Measurements from ENCODE around the gene THRB. TPM values are rescaled to one million over a fixed set of nuclear protein-coding genes. Genes with fewer than 3 reads are reported as not detected.

THRB gene
- total and polyA plus RNA-seq, 2 donors (not counting 3 experiments of a cell fraction or from before 2014, with no cell fraction given): 0.06 TPM; not detected in 1

DNA sequence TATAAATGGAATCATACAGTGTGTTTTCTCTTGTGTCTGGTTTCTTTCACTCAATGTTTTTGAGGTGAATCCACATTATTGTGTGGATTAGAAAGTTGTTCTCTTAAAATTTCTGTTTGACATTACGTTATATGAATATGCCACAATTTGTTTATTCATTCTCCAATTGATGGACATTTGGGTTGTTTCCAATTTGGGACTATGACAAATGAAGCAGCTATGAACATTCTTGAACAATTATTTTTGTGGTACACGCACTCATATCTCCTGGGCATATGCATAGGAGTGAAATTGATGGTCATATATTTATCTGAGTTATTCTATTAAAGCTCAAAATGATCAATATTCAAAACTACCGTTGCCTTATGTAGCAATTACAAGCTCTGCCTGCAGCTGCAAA is 5.3 kb upstream of the THRB start:
- Histone ChIP-seq H3K9me3 (replicated peaks; ENCODE audit: control insufficient read depth, insufficient read depth, low read length) (no peaks in the 10 kb centered on the region), H4K20me1 (replicated peaks; ENCODE audit: control insufficient read depth, extremely low read depth, insufficient read depth, low read length) (no peaks in the 10 kb centered on the region), H3K4me2 (ENCODE audit: insufficient read depth, low read length) (no peak overlapping the region), H3K9me1 (replicated peaks; ENCODE audit: control insufficient read depth, extremely low read depth, insufficient read depth, low read length) (no peaks in the 10 kb centered on the region), H3K4me1 (ENCODE audit: control insufficient read depth, extremely low read depth, insufficient read depth, low read length) (peaks cover 2% of the 10 kb centered on the region), H3K36me3 (ENCODE audit: control insufficient read depth in 2 of 2, extremely low read depth in 1 of 2, insufficient read depth in 2 of 2, low read length in 2 of 2) (no peaks in the 10 kb centered on the region), H3K9ac (replicated peaks; ENCODE audit: extremely low read depth, insufficient read depth, low read length) (no peak overlapping the region), H3K27me3 (ENCODE audit: control insufficient read depth in 2 of 2, insufficient read depth in 2 of 2, low read length in 2 of 2) (no peaks in the 10 kb centered on the region), H3K27ac (ENCODE audit: insufficient read depth, low read depth, low read length) (no peak overlapping the region), H2AFZ (ENCODE audit: low read depth, low read length) (no peak overlapping the region), H3K4me3 (replicated peaks in 1 of 3; ENCODE audit: insufficient read depth in 1 of 3, low read depth in 1 of 3, low read length in 3 of 3) (no peak overlapping the region), H3K79me2 (ENCODE audit: control insufficient read depth, insufficient read depth, low read length) (no peaks in the 10 kb centered on the region)
- DNase-seq (ENCODE audit: low read depth, low spot score) (no peak), FAIRE-seq (no peak)
- CTCF ChIA-PET: interaction anchor here (1.3 kb wide), 1 partner anchor 26 kb away, joined by 3 read pairs; no protein-coding TSS in a partner anchor
- POLR2A ChIA-PET: no interaction called here
- no TSS peak for BruUV-seq (replicated peaks)
- intact Hi-C loops (cut with micrococcal nuclease) (loop anchor here (5.0 kb wide), 3 partner anchors 182 to 313 kb away; no protein-coding TSS in a partner anchor), dilution Hi-C loops (cut with MboI; ENCODE audit: extremely low pct_ligation_motif_present, low sequenced_read_pairs) (no loop called here)
- TF ChIP-seq POLR2A (IDR thresholded peaks at IDR 0.05; ENCODE audit: low read depth, low read length): no peak
- TF ChIP-seq, protein P1, sequence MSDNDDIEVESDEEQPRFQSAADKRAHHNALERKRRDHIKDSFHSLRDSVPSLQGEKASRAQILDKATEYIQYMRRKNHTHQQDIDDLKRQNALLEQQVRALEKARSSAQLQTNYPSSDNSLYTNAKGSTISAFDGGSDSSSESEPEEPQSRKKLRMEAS (IDR thresholded peaks at IDR 0.05; ENCODE audit: insufficient read depth, insufficient read length): no peak

- Histone ChIP-seq H3K9ac (replicated peaks; ENCODE audit: extremely low read depth, insufficient read depth, low read length) (no peak overlapping the region), H4K20me1 (replicated peaks; ENCODE audit: control insufficient read depth, extremely low read depth, insufficient read depth, low read length) (no peaks in the 10 kb centered on the region), H3K27ac (ENCODE audit: insufficient read depth, low read depth, low read length) (no peak overlapping the region), H3K4me3 (replicated peaks in 1 of 3; ENCODE audit: insufficient read depth in 1 of 3, low read depth in 1 of 3, low read length in 3 of 3) (no peak overlapping the region), H3K4me2 (ENCODE audit: insufficient read depth, low read length) (no peak overlapping the region), H3K79me2 (ENCODE audit: control insufficient read depth, insufficient read depth, low read length) (no peaks in the 10 kb centered on the region), H3K9me1 (replicated peaks; ENCODE audit: control insufficient read depth, extremely low read depth, insufficient read depth, low read length) (no peaks in the 10 kb centered on the region), H3K27me3 (ENCODE audit: control insufficient read depth in 2 of 2, insufficient read depth in 2 of 2, low read length in 2 of 2) (peaks cover 3 to 5% of the 10 kb centered on the region in 2 experiments), H3K9me3 (replicated peaks; ENCODE audit: control insufficient read depth, insufficient read depth, low read length) (no peaks in the 10 kb centered on the region), H3K36me3 (ENCODE audit: control insufficient read depth in 2 of 2, extremely low read depth in 1 of 2, insufficient read depth in 2 of 2, low read length in 2 of 2) (no peaks in the 10 kb centered on the region), H2AFZ (ENCODE audit: low read depth, low read length) (no peak overlapping the region), H3K4me1 (ENCODE audit: control insufficient read depth, extremely low read depth, insufficient read depth, low read length) (peaks cover 11% of the 10 kb centered on the region)
- ChIA-PET CTCF (interaction anchor here (0.6 to 1.1 kb wide), 2 partner anchors 13 to 914 kb away, joined by 3 to 4 read pairs; no protein-coding TSS in a partner anchor), POLR2A (no interaction called here)
- FAIRE-seq: no peak
- DNase-seq (ENCODE audit: low read depth, low spot score): no peak
- dilution Hi-C loops (cut with MboI; ENCODE audit: extremely low pct_ligation_motif_present, low sequenced_read_pairs): no loop called here
- TF ChIP-seq JUN (IDR thresholded peaks at IDR 0.05; ENCODE audit: borderline replicate concordance, insufficient read depth, insufficient read length, low read depth) (no peak), POLR2AphosphoS5 (IDR thresholded peaks at IDR 0.05; ENCODE audit: insufficient read depth, low read depth, low read length) (no peak), CTCF (IDR thresholded peaks at IDR 0.05; ENCODE audit: extremely low read depth in 1 of 2, insufficient read depth in 1 of 2, low read depth in 1 of 2, low read length in 2 of 2) (no peak), POLR2A (IDR thresholded peaks at IDR 0.05; ENCODE audit: low read depth, low read length) (no peak), FOS (IDR thresholded peaks at IDR 0.05; ENCODE audit: borderline replicate concordance, insufficient read depth, low read length) (no peak), MYC (IDR thresholded peaks at IDR 0.05; ENCODE audit: low read depth, low read length) (no peak)
- BruUV-seq (replicated peaks): no TSS peak
- intact Hi-C loops (cut with micrococcal nuclease): loop anchor here (5.0 kb wide), 3 partner anchors 184 to 311 kb away; no protein-coding TSS in a partner anchor
Measured at GRCh38 chr3:24498796-24499195, 4.1 kb upstream of the THRB start.

Measured in endothelial cell of umbilical vein (primary cell).